K562 (cell line): ENCODE data around the gene ABT1. TPM values are rescaled to one million over a fixed set of nuclear protein-coding genes. Genes with fewer than 3 reads are reported as not detected.

Experiments
- CREBBP ChIP-seq: IDR thresholded peaks from one replicate; pipeline ENCODE4 v1.6.1; 2012; ENCODE audit warnings: low read depth, mild to moderate bottlenecking, control low read depth, inconsistent platforms, low read length
- GTF2F1 ChIP-seq: IDR thresholded peaks from 2 replicates; pipeline ENCODE4 v1.6.1; 2011; ENCODE audit warnings: low read depth, low read length, improper control_type of control experiment
- HEY1 ChIP-seq: fragments of 250-450 bp; sonication (Bioruptor Pico); IDR thresholded peaks from 2 replicates; pipeline ENCODE4 v1.5.0; 2020; ENCODE audit warnings: mild to moderate bottlenecking, moderate library complexity, borderline replicate concordance
- HNRNPUL1 ChIP-seq: fragments of 200-400 bp; formaldehyde crosslinking; IDR thresholded peaks from 2 replicates; pipeline ENCODE4 v1.6.1; 2017; ENCODE audit warnings: low read length
- HSF4 ChIP-seq: fragments of 250-450 bp; sonication (Bioruptor Pico); IDR thresholded peaks from 2 replicates; pipeline ENCODE4 v2.1.2; 2022; ENCODE audit warnings: mild to moderate bottlenecking, moderate library complexity, borderline replicate concordance
- JUND ChIP-seq, 2 experiments: IDR thresholded peaks; 2 replicates in 1 of 2; 3 replicates in 1 of 2; pipeline ENCODE4 v1.6.1; 2011; ENCODE audit warnings: borderline replicate concordance in 2 of 2, low read depth in 2 of 2, low read length in 2 of 2, improper control_type of control experiment in 1 of 2, missing biosample characterization in 1 of 2, missing genetic modification characterization in 1 of 2, missing genetic modification reagents in 1 of 2
- OTX1 ChIP-seq: fragments of 450-650 bp; formaldehyde crosslinking; IDR thresholded peaks from 2 replicates; pipeline ENCODE4 v1.4.0; 2022; ENCODE audit warnings: mild to moderate bottlenecking
- SAFB2 ChIP-seq: fragments of 200-400 bp; formaldehyde crosslinking; IDR thresholded peaks from 2 replicates; pipeline ENCODE4 v1.6.1; 2018; ENCODE audit warnings: borderline replicate concordance, low read length, low read depth, moderate library complexity; ENCODE audit not compliant: severe bottlenecking
- SMARCB1 ChIP-seq: IDR thresholded peaks from 2 replicates; pipeline ENCODE4 v1.6.1; 2011; ENCODE audit warnings: improper control_type of control experiment, low read depth; ENCODE audit not compliant: insufficient read length
- STAG1 ChIP-seq: sonication (generic); formaldehyde crosslinking; IDR thresholded peaks from 2 replicates; pipeline ENCODE4 v1.5.0; 2020; ENCODE audit warnings: missing genetic modification reagents, borderline replicate concordance
- TBL1XR1 ChIP-seq, 2 experiments: IDR thresholded peaks; 2 replicates each; pipeline ENCODE4 v1.6.1; 2012; ENCODE audit warnings: improper control_type of control experiment in 2 of 2, low read length in 2 of 2, mild to moderate bottlenecking in 1 of 2
- ZFP1 ChIP-seq: fragments of 450-650 bp; formaldehyde crosslinking; IDR thresholded peaks from 2 replicates; pipeline ENCODE4 v1.4.0; 2020; ENCODE audit warnings: mild to moderate bottlenecking, mixed read lengths
- ZNF280A ChIP-seq: fragments of 450-650 bp; IDR thresholded peaks from 2 replicates; pipeline ENCODE4 v1.6.1; 2018; ENCODE audit warnings: mild to moderate bottlenecking, low read depth; ENCODE audit not compliant: partially characterized antibody
- ZNF639 ChIP-seq, 2 experiments: fragments of 200-800 bp in 1 of 2; sonication (Bioruptor generic) in 1 of 2; sonication (generic) in 1 of 2; formaldehyde crosslinking in 1 of 2; IDR thresholded peaks in 1 of 2; conservative IDR thresholded peaks in 1 of 2; 2 replicates each; pipeline versions ENCODE4 v1.5.0 to v1.6.1; 2016 to 2020; ENCODE audit warnings: missing compliant biosample characterization in 1 of 2, missing genetic modification characterization in 1 of 2, missing genetic modification reagents in 1 of 2
- polyA plus RNA-seq, 8 experiments: library from polyadenylated mRNA; depleted of rRNA in 4 of 8; stranded (reverse) in 5 of 8; unstranded in 3 of 8; fragments of >200 nt; fragmentation: Nextera tagmentation in 2 of 8; fragmentation: Illumina TruSeq in 1 of 8; extraction: Ambion mirVana in 2 of 8; extraction: Trizol in 1 of 8; gene quantifications; 2 replicates each; pipeline versions ENCODE4 v1.2.1 to v1.2.3, GENCODE V29; 2011 to 2014; ENCODE audit warnings: inconsistent platforms in 1 of 8, missing spikeins in 1 of 8
- total RNA-seq, 7 experiments: library from RNA; depleted of rRNA in 6 of 7; stranded (reverse); fragments of >200 nt in 6 of 7; fragmentation: Illumina TruSeq in 2 of 7; extraction: Trizol in 2 of 7; gene quantifications; 2 replicates each; pipeline versions ENCODE4 v1.2.1 to v1.2.3, GENCODE V29; 2011 to 2021; ENCODE audit warnings: low replicate concordance in 1 of 7
- TF ChIP-seq, protein P1 (sequence below): fragments of 450-650 bp; IDR thresholded peaks from 2 replicates; pipeline ENCODE4 v1.6.1; 2017; ENCODE audit warnings: antibody characterized with exemption
- TF ChIP-seq, protein P2 (sequence below), 3 experiments: fragments of 200-800 bp in 1 of 3; sonication (Bioruptor generic) in 1 of 3; sonication (generic) in 1 of 3; formaldehyde crosslinking in 1 of 3; IDR thresholded peaks; 2 replicates each; pipeline versions ENCODE4 v1.6.1 to v1.8.0; 2016 to 2022; ENCODE audit warnings: mild to moderate bottlenecking in 2 of 3, missing compliant biosample characterization in 2 of 3, missing genetic modification characterization in 2 of 3, missing genetic modification reagents in 1 of 3
- TF ChIP-seq, protein P3 (sequence below): fragments of 250-450 bp; sonication (Bioruptor Pico); IDR thresholded peaks from 2 replicates; pipeline ENCODE4 v1.8.0; 2022; ENCODE audit warnings: inconsistent platforms, mild to moderate bottlenecking, moderate library complexity, borderline replicate concordance

ABT1 gene
- total and polyA plus RNA-seq, 9 of the 15 experiments (the other 6 are each of a cell fraction or from before 2014, with no cell fraction given), result 8.8 to 52.7 (median 40.7) TPM

DNA sequence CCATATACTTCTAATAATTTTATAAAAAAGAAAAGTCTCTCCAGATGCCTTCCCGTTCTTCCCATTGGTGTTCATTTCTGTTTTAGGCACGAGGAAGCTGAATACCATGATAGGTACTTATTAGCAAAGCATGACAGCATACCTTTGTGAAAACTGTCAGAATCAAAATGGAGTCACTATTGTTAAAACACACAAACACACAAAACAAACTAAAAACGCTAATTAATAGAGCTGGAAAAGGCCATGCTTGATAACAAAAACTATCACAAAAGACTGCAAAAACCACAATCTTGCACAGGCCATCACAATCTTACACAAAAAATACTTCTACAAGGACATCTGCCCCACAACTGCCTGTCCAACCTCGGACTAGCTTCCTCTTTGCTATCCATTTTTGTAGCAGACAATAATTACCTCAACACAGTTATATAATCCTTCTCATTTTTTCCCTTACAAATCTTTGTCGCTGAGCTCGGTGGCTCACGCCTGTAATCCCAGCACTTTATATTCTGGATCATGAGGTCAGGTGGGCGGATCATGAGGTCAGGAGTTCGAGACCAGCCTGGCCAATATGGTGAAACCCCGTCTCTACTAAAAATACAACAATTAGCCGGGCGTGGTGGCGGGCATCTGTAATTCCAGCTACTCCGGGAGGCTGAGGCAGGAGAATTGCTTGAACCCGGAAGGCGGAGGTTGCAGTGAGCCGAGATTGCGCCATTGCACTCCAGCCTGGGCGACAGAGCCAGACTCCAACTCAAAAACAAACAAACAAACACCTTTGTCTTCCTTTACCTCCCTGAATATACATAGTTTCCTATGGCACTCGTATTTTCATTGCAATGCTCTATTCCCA is 3.2 kb upstream of the ABT1 start (continued):
- TF ChIP-seq, protein P1, sequence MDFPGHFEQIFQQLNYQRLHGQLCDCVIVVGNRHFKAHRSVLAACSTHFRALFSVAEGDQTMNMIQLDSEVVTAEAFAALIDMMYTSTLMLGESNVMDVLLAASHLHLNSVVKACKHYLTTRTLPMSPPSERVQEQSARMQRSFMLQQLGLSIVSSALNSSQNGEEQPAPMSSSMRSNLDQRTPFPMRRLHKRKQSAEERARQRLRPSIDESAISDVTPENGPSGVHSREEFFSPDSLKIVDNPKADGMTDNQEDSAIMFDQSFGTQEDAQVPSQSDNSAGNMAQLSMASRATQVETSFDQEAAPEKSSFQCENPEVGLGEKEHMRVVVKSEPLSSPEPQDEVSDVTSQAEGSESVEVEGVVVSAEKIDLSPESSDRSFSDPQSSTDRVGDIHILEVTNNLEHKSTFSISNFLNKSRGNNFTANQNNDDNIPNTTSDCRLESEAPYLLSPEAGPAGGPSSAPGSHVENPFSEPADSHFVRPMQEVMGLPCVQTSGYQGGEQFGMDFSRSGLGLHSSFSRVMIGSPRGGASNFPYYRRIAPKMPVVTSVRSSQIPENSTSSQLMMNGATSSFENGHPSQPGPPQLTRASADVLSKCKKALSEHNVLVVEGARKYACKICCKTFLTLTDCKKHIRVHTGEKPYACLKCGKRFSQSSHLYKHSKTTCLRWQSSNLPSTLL, result no peak
- TF ChIP-seq ZFP1 (CRISPR knock-in tag) (0 out of 2 replicates have a peak, but pooled peaks have one; percentile 38), SMARCB1 (no peak), ZNF639 (CRISPR knock-in tag; conservative IDR thresholded peaks at IDR 0.05 in 1 of 2, IDR thresholded peaks at IDR 0.05 in 1 of 2) (peak in 1 of 2 experiments; percentile 81; a peak in 2 of 4 replicates), CREBBP (no peak), HSF4 (peak; percentile 32; the same call in 1 of the 2 replicates), JUND (IDR thresholded peaks at IDR 0.05; ENCODE audit: borderline replicate concordance, low read depth, low read length) (no peak), JUND (tag; IDR thresholded peaks at IDR 0.05; ENCODE audit: borderline replicate concordance, low read depth, low read length) (peak; percentile 23; the same call in 1 of the 3 replicates), OTX1 (CRISPR knock-in tag) (peak; percentile 41; the same call in 1 of the 2 replicates), TBL1XR1 (IDR thresholded peaks at IDR 0.05; ENCODE audit: low read length in 2 of 2) (no peak), SAFB2 (no peak), STAG1 (CRISPR knock-in tag) (no peak), HEY1 (CRISPR knock-in tag) (no peak), ZNF280A (no peak), GTF2F1 (no peak), HNRNPUL1 (no peak)
- TF ChIP-seq, protein P2, sequence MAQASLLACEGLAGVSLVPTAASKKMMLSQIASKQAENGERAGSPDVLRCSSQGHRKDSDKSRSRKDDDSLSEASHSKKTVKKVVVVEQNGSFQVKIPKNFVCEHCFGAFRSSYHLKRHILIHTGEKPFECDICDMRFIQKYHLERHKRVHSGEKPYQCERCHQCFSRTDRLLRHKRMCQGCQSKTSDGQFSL (CRISPR knock-in tag; IDR thresholded peaks at IDR 0.05), result no peak
- TF ChIP-seq, protein P2 (tag; IDR thresholded peaks at IDR 0.05), result peak in 1 of 2 experiments; percentile 84; a peak in 1 of 4 replicates
- TF ChIP-seq, protein P3, sequence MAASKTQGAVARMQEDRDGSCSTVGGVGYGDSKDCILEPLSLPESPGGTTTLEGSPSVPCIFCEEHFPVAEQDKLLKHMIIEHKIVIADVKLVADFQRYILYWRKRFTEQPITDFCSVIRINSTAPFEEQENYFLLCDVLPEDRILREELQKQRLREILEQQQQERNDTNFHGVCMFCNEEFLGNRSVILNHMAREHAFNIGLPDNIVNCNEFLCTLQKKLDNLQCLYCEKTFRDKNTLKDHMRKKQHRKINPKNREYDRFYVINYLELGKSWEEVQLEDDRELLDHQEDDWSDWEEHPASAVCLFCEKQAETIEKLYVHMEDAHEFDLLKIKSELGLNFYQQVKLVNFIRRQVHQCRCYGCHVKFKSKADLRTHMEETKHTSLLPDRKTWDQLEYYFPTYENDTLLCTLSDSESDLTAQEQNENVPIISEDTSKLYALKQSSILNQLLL (CRISPR knock-in tag), result no peak
